A549 (cell line): ENCODE measurements around the gene PKP1. TPM values are rescaled to one million over a fixed set of nuclear protein-coding genes. Genes with fewer than 3 reads are reported as not detected.

ENCODE experiments used
- ATAC-seq, 2 experiments: fragments of 200-7000 bp in 1 of 2; fragments of >200 bp in 1 of 2; cut with Nextera tagmentation in 1 of 2; cut with Tn5 transposase in 1 of 2; 3 replicates each; pipeline versions ENCODE4 v1.8.0 to v1.9.1; 2018 to 2020; ENCODE audit warnings: mild to moderate bottlenecking in 1 of 2, moderate library complexity in 1 of 2
- CTCF ChIA-PET: fragments of 300-600 bp; sonication (Branson Sonifier 250); formaldehyde crosslinking; extraction: SDS; loops from one replicate; lab custom pipeline; 2021; ENCODE audit warnings: antibody characterized with exemption, inconsistent platforms; lab: Yijun Ruan, JAX
- POLR2A ChIA-PET: fragments of 350-600 bp; formaldehyde crosslinking; extraction: SDS; loops from one replicate; lab custom pipeline; 2021; ENCODE audit warnings: antibody characterized with exemption, inconsistent platforms; lab: Yijun Ruan, JAX
- DNase-seq, 2 experiments: peaks; one replicate each; pipeline versions ENCODE4 v3.0.0 to v3.0.0-alpha.2; 2011 to 2016; ENCODE audit warnings: low read depth in 1 of 2, low spot score in 1 of 2
- FAIRE-seq: peaks from 2 replicates; lab custom pipeline; 2011; peaks lifted over from hg19 to GRCh38; lab: Jason Lieb, UNC
- H3K27ac ChIP-seq, 2 experiments: fragments of >200 bp; sonication (Bioruptor Twin); formaldehyde crosslinking; 3 replicates each; pipeline ENCODE4 v1.5.1; 2016 to 2017
- H3K4me1 ChIP-seq: fragments of >200 bp; sonication (Bioruptor Twin); formaldehyde crosslinking; 3 replicates; pipeline ENCODE4 v1.6.1; 2016
- H3K4me2 ChIP-seq: fragments of >200 bp; sonication (Bioruptor Twin); formaldehyde crosslinking; 3 replicates; pipeline ENCODE4 v1.6.1; 2016
- H3K4me3 ChIP-seq: fragments of >200 bp; sonication (Bioruptor Twin); formaldehyde crosslinking; 3 replicates; pipeline ENCODE4 v1.5.1; 2016
- H3K9me3 ChIP-seq: fragments of >200 bp; sonication (Bioruptor Twin); formaldehyde crosslinking; 3 replicates; pipeline ENCODE4 v1.6.1; 2016
- BHLHE40 ChIP-seq: IDR thresholded peaks from 2 replicates; pipeline ENCODE4 v1.6.1; 2012; ENCODE audit warnings: low read depth, low read length, inconsistent platforms
- CBX2 ChIP-seq: fragments of 200-600 bp; sonication (generic); IDR thresholded peaks from 2 replicates; pipeline ENCODE4 v1.6.1; 2016; ENCODE audit warnings: low read depth, mild to moderate bottlenecking, borderline replicate concordance
- CBX8 ChIP-seq: fragments of 200-600 bp; sonication (generic); IDR thresholded peaks from 2 replicates; pipeline ENCODE4 v1.6.1; 2016
- CEBPB ChIP-seq, 2 experiments: fragments of >200 bp in 1 of 2; sonication (Bioruptor Twin) in 1 of 2; formaldehyde crosslinking in 1 of 2; IDR thresholded peaks; 2 replicates each; pipeline ENCODE4 v1.6.1; 2012 to 2016
- EP300 ChIP-seq, 2 experiments: fragments of >200 bp; sonication (Bioruptor Twin); formaldehyde crosslinking; IDR thresholded peaks; 2 replicates in 1 of 2; 3 replicates in 1 of 2; pipeline ENCODE4 v1.6.1; 2016 to 2017
- FOSL2 ChIP-seq, 2 experiments: fragments of 450-650 bp in 1 of 2; fragments of >200 bp in 1 of 2; sonication (Bioruptor Twin) in 1 of 2; formaldehyde crosslinking; IDR thresholded peaks; 2 replicates each; pipeline versions ENCODE4 v1.5.0 to v1.6.1; 2016 to 2020; ENCODE audit warnings: mild to moderate bottlenecking in 1 of 2, moderate library complexity in 1 of 2
- FOXS1 ChIP-seq: fragments of 250-450 bp; sonication (Bioruptor Pico); IDR thresholded peaks from 2 replicates; pipeline ENCODE4 v1.5.0; 2020; ENCODE audit warnings: mild to moderate bottlenecking, moderate library complexity
- HDAC2 ChIP-seq: fragments of 200-600 bp; sonication (generic); IDR thresholded peaks from 2 replicates; pipeline ENCODE4 v1.6.1; 2016
- JUN ChIP-seq, 2 experiments: fragments of >200 bp; sonication (Bioruptor Twin); formaldehyde crosslinking; IDR thresholded peaks; 2 replicates in 1 of 2; 3 replicates in 1 of 2; pipeline ENCODE4 v1.6.1; 2016 to 2017
- JUNB ChIP-seq: fragments of >200 bp; sonication (Bioruptor Twin); formaldehyde crosslinking; IDR thresholded peaks from 2 replicates; pipeline ENCODE4 v1.6.1; 2016
- MAFK ChIP-seq: fragments of 450-650 bp; IDR thresholded peaks from 2 replicates; pipeline ENCODE4 v1.6.1; 2014; ENCODE audit not compliant: partially characterized antibody
- NPAS2 ChIP-seq: fragments of 250-450 bp; sonication (Bioruptor Pico); IDR thresholded peaks from 2 replicates; pipeline ENCODE4 v1.8.0; 2022; ENCODE audit warnings: mild to moderate bottlenecking, moderate library complexity, borderline replicate concordance
- RFX5 ChIP-seq: fragments of 450-650 bp; IDR thresholded peaks from 2 replicates; pipeline ENCODE4 v1.7.1; 2014; ENCODE audit warnings: antibody characterized with exemption, mild to moderate bottlenecking, moderate library complexity
- TFCP2L1 ChIP-seq: fragments of 250-450 bp; sonication (Bioruptor Pico); IDR thresholded peaks from 2 replicates; pipeline ENCODE4 v1.5.0; 2021; ENCODE audit warnings: mild to moderate bottlenecking
- TP53 ChIP-seq: fragments of 250-450 bp; sonication (Bioruptor Pico); IDR thresholded peaks from 2 replicates; pipeline ENCODE4 v1.5.0; 2021; ENCODE audit warnings: mild to moderate bottlenecking, moderate library complexity
- ZC3H11A ChIP-seq: fragments of 450-650 bp; IDR thresholded peaks from 2 replicates; pipeline ENCODE4 v1.6.1; 2014; ENCODE audit warnings: antibody characterized with exemption, mild to moderate bottlenecking
- ZNF302 ChIP-seq: fragments of 250-450 bp; sonication (Bioruptor Pico); IDR thresholded peaks from 2 replicates; pipeline ENCODE4 v1.9.0; 2021; ENCODE audit warnings: inconsistent platforms, mild to moderate bottlenecking, moderate library complexity
- WGBS: methylation state at CpG from one replicate; pipeline ENCODE4 v1.1.6; 2017; ENCODE audit errors: missing lambda C conversion rate; 5-methylcytosine and 5-hydroxymethylcytosine counted together
- polyA plus RNA-seq, 4 experiments: library from polyadenylated mRNA; depleted of rRNA in 3 of 4; stranded (reverse); fragments of >200 nt; fragmentation: RNase III in 1 of 4; extraction: RNeasy Plus Mini Kit Qiagen cat#74134 plus additional on column Dnase treatment in 1 of 4; gene quantifications; 2 replicates in 3 of 4; 3 replicates in 1 of 4; pipeline ENCODE4 v1.2.3, GENCODE V29; 2011 to 2017
- TF ChIP-seq, protein P1 (sequence below): fragments of >200 bp; sonication (Bioruptor Twin); formaldehyde crosslinking; IDR thresholded peaks from 2 replicates; pipeline ENCODE4 v1.6.1; 2016
- TF ChIP-seq, protein P2 (sequence below): fragments of 450-650 bp; IDR thresholded peaks from 2 replicates; pipeline ENCODE4 v1.6.1; 2014; ENCODE audit warnings: antibody characterized with exemption
- TF ChIP-seq, protein P3 (sequence below): IDR thresholded peaks from 2 replicates; pipeline ENCODE4 v1.6.1; 2012
- TF ChIP-seq, protein P4 (sequence below): fragments of >200 bp; sonication (Bioruptor Twin); formaldehyde crosslinking; IDR thresholded peaks from 3 replicates; pipeline ENCODE4 v1.6.1; 2016
- TF ChIP-seq, protein P5 (sequence below): fragments of 250-450 bp; sonication (Bioruptor Pico); IDR thresholded peaks from 2 replicates; pipeline ENCODE4 v1.5.0; 2020; ENCODE audit warnings: low read depth, mild to moderate bottlenecking, moderate library complexity
- TF ChIP-seq, protein P6 (sequence below): IDR thresholded peaks from 2 replicates; pipeline ENCODE4 v1.6.1; 2012

Gene PKP1
- polyA plus RNA-seq, 2 of the 4 experiments (the other 2 are of a cell fraction), result not detected

DNA sequence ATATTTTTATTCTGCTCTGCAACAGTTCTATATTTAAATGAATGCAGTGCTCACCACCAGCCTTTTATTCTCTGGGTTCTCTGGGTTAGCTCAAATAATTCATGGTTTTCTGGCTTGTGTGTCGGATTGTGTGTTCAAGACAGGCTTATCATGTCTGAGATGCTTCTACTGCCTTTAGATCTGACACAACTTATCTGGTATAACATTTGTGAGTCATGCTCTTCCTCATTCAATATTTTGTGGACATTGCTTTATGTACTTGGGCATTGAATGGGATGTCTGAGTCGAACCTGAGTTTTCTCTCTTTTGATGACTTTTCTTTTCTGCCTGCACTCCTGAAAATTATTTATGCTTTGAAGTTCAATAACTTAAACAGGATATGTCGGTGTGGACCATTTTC, 17.6 kb upstream of the PKP1 start:
- Histone ChIP-seq H3K4me3 (no peak overlapping the region), H3K4me1 (peaks cover 48% of the 10 kb centered on the region), H3K9me3 (no peaks in the 10 kb centered on the region), H3K27ac (peak overlapping the region; percentile 73 to 90; a peak in 5 of 6 replicates), H3K4me2 (peak overlapping the region; percentile 65)
- 14% methylated on average over 3 of the region's 3 CpGs for WGBS
- ChIA-PET CTCF (interaction anchor here (0.7 to 8.4 kb wide), 5 partner anchors 11 to 96 kb away, joined by 4 to 124 read pairs (median 61); no protein-coding TSS in a partner anchor), POLR2A (no interaction called here)
- TF ChIP-seq HDAC2 (no peak), FOSL2 (IDR thresholded peaks at IDR 0.05) (no peak), FOSL2 (CRISPR knock-in tag; IDR thresholded peaks at IDR 0.05) (peak; percentile 52; the same call in 1 of the 2 replicates)
- ATAC-seq, result peak in 1 of 2 experiments; percentile 8; a peak in 1 of 6 replicates
- peak; percentile 67 for FAIRE-seq
- DNase-seq, result peak; percentile 35 to 40

DNA sequence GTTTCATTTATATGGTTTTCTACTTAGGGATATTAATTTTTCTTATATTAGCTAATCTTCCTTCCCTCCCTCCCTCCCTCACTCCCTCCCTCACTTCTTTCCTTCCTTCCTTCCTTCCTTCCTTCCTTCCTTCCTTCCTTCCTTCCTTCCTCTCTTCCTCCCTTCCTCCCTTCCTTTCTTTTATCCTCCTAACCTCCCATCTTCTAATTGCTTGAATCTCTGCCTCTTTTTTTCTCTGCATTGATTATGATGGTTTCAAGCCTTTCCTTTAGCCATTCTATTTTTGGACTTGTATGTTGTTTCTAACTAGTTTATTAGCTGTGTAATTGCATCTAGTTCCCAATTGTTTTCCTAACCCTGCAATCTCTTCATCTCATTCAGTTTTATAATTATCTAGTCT, 17.0 kb upstream of the PKP1 start:
- ChIA-PET CTCF (interaction anchor here (0.7 to 8.4 kb wide), 7 partner anchors 12 to 93 kb away, joined by 3 to 79 read pairs (median 4); no protein-coding TSS in a partner anchor), POLR2A (interaction anchor here (0.7 kb wide), 1 partner anchor 731 kb away, joined by 3 read pairs; no protein-coding TSS in a partner anchor)
- peak overlapping the region; percentile 73 to 90 for H3K27ac ChIP-seq
- peak overlapping the region; percentile 65 for H3K4me2 ChIP-seq
- H3K9me3 ChIP-seq, result no peaks in the 10 kb centered on the region
- peaks cover 48% of the 10 kb centered on the region for H3K4me1 ChIP-seq
- TF ChIP-seq CBX8, result no peak
- no peak for TF ChIP-seq EP300 (IDR thresholded peaks at IDR 0.05)
- no peak for TF ChIP-seq CBX2
- TF ChIP-seq FOSL2 (IDR thresholded peaks at IDR 0.05), result no peak
- TF ChIP-seq FOSL2 (CRISPR knock-in tag; IDR thresholded peaks at IDR 0.05), result no peak
- TF ChIP-seq, protein P1, sequence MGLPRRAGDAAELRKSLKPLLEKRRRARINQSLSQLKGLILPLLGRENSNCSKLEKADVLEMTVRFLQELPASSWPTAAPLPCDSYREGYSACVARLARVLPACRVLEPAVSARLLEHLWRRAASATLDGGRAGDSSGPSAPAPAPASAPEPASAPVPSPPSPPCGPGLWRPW, result no peak
- TF ChIP-seq RFX5, result no peak
- TF ChIP-seq, protein P2, sequence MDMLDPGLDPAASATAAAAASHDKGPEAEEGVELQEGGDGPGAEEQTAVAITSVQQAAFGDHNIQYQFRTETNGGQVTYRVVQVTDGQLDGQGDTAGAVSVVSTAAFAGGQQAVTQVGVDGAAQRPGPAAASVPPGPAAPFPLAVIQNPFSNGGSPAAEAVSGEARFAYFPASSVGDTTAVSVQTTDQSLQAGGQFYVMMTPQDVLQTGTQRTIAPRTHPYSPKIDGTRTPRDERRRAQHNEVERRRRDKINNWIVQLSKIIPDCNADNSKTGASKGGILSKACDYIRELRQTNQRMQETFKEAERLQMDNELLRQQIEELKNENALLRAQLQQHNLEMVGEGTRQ, result no peak
- no peak for TF ChIP-seq ZC3H11A
- no peak for TF ChIP-seq ZNF302 (CRISPR knock-in tag)
- TF ChIP-seq FOXS1 (CRISPR knock-in tag), result no peak
- TF ChIP-seq NPAS2 (CRISPR knock-in tag), result no peak
- TF ChIP-seq, protein P3, sequence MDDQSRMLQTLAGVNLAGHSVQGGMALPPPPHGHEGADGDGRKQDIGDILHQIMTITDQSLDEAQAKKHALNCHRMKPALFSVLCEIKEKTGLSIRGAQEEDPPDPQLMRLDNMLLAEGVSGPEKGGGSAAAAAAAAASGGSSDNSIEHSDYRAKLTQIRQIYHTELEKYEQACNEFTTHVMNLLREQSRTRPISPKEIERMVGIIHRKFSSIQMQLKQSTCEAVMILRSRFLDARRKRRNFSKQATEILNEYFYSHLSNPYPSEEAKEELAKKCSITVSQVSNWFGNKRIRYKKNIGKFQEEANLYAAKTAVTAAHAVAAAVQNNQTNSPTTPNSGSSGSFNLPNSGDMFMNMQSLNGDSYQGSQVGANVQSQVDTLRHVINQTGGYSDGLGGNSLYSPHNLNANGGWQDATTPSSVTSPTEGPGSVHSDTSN, result no peak
- ATAC-seq (no peak), DNase-seq (no peak), FAIRE-seq (no peak)
- no peak overlapping the region for H3K4me3 ChIP-seq

DNA sequence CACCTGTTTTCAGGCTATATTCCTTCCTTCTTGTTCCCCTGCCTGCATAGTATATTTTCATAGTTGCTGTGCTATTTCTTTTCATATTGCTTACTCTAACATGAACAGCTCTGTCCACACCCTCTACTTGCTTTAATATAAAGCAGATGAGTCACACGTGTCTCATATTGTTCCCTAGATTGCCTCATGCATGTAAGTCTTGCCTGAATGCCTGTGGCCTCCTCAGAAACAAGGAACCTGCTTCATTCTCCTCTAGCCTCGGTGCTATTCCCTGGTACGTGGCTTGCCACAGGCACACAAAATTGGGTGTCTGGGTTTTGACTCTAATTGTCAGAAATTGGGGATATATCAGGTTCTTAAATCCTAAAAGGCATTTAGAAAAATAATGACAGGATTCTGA, 16.5 kb upstream of the PKP1 start:
- ChIA-PET CTCF (interaction anchor here (0.7 to 8.4 kb wide), 10 partner anchors 12 to 96 kb away, joined by 3 to 79 read pairs (median 4); no protein-coding TSS in a partner anchor), POLR2A (interaction anchor here (0.7 kb wide), 1 partner anchor 731 kb away, joined by 3 read pairs; no protein-coding TSS in a partner anchor)
- peak overlapping the region; percentile 73 to 90 for H3K27ac ChIP-seq
- peak overlapping the region; percentile 65 for H3K4me2 ChIP-seq
- FAIRE-seq (no peak), DNase-seq (peak; percentile 76 to 92), ATAC-seq (peak; percentile 77)
- H3K4me3 ChIP-seq, result no peak overlapping the region
- WGBS, result 8% methylated on average over 3 of the region's 3 CpGs
- no peaks in the 10 kb centered on the region for H3K9me3 ChIP-seq
- H3K4me1 ChIP-seq, result peaks cover 48% of the 10 kb centered on the region
- TF ChIP-seq FOXS1 (CRISPR knock-in tag) (no peak), CEBPB (IDR thresholded peaks at IDR 0.05) (peak; percentile 67 to 77; a peak in 3 of 4 replicates), TP53 (CRISPR knock-in tag) (no peak), RFX5 (no peak), BHLHE40 (no peak), MAFK (no peak), JUN (IDR thresholded peaks at IDR 0.05) (peak in 1 of 2 experiments; percentile 44; a peak in 2 of 5 replicates), TFCP2L1 (CRISPR knock-in tag) (no peak), FOSL2 (IDR thresholded peaks at IDR 0.05) (peak; percentile 83), FOSL2 (CRISPR knock-in tag; IDR thresholded peaks at IDR 0.05) (peak; percentile 88), JUNB (peak; percentile 45; the same call in 1 of the 2 replicates)
- TF ChIP-seq, protein P4, sequence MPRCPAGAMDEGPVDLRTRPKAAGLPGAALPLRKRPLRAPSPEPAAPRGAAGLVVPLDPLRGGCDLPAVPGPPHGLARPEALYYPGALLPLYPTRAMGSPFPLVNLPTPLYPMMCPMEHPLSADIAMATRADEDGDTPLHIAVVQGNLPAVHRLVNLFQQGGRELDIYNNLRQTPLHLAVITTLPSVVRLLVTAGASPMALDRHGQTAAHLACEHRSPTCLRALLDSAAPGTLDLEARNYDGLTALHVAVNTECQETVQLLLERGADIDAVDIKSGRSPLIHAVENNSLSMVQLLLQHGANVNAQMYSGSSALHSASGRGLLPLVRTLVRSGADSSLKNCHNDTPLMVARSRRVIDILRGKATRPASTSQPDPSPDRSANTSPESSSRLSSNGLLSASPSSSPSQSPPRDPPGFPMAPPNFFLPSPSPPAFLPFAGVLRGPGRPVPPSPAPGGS, result peak; percentile 50; the same call in 1 of the 3 replicates
- TF ChIP-seq, protein P5, sequence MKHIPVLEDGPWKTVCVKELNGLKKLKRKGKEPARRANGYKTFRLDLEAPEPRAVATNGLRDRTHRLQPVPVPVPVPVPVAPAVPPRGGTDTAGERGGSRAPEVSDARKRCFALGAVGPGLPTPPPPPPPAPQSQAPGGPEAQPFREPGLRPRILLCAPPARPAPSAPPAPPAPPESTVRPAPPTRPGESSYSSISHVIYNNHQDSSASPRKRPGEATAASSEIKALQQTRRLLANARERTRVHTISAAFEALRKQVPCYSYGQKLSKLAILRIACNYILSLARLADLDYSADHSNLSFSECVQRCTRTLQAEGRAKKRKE (CRISPR knock-in tag), result no peak
- TF ChIP-seq, protein P6, sequence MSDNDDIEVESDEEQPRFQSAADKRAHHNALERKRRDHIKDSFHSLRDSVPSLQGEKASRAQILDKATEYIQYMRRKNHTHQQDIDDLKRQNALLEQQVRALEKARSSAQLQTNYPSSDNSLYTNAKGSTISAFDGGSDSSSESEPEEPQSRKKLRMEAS, result peak; percentile 65
- TF ChIP-seq, all 56 proteins: peak for 6
